ENCODE results near the gene ADAP1. TPM values are rescaled to one million over a fixed set of nuclear protein-coding genes. Genes with fewer than 3 reads are reported as not detected.

ADAP1 gene
- total RNA-seq, 4 donors from 2014 or later = 9.1 to 18.8 (median 9.9) TPM

DNA sequence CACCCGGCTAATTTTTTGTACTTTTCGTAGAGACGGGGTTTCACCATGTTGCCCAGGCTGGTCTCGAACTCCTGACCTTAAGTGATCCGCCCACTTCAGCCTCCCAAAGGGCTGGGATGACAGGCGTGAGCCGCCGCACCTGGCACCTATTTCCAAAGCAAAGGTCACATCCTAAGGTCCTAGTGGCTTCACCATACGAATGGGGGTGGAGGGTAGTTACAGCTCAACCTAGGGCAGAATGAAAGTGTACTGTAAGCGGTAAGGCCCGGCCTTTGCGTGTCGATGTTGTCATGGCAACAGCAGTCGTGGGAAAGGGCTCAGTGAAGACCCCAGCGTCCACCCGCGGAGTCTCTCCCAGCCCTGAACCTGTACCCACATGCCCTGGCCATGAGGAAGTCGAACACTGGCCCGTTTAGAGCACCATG is 22.4 kb upstream of the ADAP1 start:
- H3K4me3 ChIP-seq (ENCODE audit: low read depth, poor library complexity, severe bottlenecking) = no peak overlapping the region
- TF ChIP-seq, protein P1, sequence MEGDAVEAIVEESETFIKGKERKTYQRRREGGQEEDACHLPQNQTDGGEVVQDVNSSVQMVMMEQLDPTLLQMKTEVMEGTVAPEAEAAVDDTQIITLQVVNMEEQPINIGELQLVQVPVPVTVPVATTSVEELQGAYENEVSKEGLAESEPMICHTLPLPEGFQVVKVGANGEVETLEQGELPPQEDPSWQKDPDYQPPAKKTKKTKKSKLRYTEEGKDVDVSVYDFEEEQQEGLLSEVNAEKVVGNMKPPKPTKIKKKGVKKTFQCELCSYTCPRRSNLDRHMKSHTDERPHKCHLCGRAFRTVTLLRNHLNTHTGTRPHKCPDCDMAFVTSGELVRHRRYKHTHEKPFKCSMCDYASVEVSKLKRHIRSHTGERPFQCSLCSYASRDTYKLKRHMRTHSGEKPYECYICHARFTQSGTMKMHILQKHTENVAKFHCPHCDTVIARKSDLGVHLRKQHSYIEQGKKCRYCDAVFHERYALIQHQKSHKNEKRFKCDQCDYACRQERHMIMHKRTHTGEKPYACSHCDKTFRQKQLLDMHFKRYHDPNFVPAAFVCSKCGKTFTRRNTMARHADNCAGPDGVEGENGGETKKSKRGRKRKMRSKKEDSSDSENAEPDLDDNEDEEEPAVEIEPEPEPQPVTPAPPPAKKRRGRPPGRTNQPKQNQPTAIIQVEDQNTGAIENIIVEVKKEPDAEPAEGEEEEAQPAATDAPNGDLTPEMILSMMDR (IDR thresholded peaks at IDR 0.05) = no peak
- TF ChIP-seq POLR2A (IDR thresholded peaks at IDR 0.05) = no peak
- 81 to 83% methylated on average over 19 of the region's 19 CpGs for WGBS, 2 donors
- intact Hi-C loops (cut with DNase I; ENCODE audit: low total_unique reads) = no loop called here
- no peak for DNase-seq (ENCODE audit: low spot score in 2 of 2)

DNA sequence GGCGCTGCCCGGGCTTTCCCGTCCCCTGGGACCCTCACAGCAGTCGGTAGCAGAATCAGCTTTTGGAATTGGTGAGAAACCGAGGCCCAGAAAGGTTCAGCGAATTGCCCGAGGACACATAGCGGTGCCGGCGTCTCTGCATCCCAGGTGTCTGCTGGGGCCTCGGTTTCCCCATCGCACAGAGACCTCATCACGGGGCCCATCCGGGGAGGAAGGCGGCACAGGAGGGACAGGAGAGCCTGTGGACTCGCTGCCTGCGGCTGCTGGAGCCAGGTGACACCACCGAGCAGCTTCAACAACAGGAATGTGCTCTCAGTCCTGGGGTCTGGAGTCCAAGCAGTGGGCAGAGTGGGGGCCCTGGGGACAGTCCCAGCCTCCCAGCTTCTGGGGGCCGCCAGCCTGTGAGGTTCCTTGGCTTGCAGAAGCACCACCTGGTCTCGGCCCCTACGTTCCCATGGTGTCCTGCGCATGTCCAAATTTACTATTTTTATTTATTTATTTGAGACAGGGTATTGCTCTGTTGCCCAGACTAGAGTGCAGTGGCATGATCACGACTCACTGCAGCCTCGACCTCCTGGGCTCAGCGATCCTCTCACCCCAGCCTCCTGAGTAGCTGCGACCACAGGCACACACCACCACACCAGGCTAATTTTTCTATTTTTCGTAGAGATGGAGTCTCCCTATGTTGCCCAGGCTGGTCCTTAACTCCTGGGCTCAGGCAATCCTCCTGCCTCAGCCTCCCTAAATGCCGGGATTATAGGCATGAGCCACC is 21.4 kb upstream of the ADAP1 start:
- TF ChIP-seq, protein P1 (IDR thresholded peaks at IDR 0.05) = no peak
- DNase-seq (ENCODE audit: low spot score in 2 of 2) = no peak
- 55 to 62% methylated on average over 15 to 20 of the region's 28 CpGs for WGBS, 2 donors
- H3K4me3 ChIP-seq (ENCODE audit: low read depth, poor library complexity, severe bottlenecking) = no peak overlapping the region
- intact Hi-C loops (cut with DNase I; ENCODE audit: low total_unique reads) = no loop called here

- TF ChIP-seq, protein P1 (IDR thresholded peaks at IDR 0.05) = no peak
- TF ChIP-seq POLR2A (IDR thresholded peaks at IDR 0.05) = no peak
- intact Hi-C loops (cut with DNase I; ENCODE audit: low total_unique reads) = no loop called here
- DNase-seq (ENCODE audit: low spot score in 2 of 2) = peak; percentile 84 to 96
- 0% methylated on average over 16 to 22 of the region's 78 CpGs for WGBS, 2 donors
- peak within 1 kb of the TSS; percentile 87 for H3K4me3 ChIP-seq (ENCODE audit: low read depth, poor library complexity, severe bottlenecking)
These were observed 20.6 kb upstream of the ADAP1 start, which contains the start of gene COX19 for GRCh38 chr7:974820-975681. COX19 (minus strand) TSS chr7:975549; CDS start chr7:975509, 40 bp downstream.

DNA sequence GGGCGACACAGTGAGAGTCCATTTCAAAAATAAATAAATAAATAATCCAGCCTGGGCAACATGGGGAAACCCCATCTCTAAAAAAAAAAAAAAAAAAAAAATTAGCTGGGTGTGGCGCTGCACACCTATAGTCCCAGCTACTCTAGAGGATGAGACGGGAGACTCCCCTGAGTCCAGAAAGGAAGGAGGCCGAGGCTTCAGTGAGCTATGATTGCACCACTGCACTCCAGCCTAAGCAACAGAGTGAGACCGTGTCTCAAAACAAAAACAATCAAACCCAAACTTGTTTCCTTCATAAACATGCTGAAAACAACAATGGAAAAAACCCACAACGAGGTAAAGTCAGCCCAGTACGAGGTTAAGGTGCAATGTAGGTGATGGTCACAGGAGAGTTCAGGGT is 19.7 kb upstream of the ADAP1 start:
- intact Hi-C loops (cut with DNase I; ENCODE audit: low total_unique reads) = no loop called here
- DNase-seq (ENCODE audit: low spot score in 2 of 2) = no peak
- 18 to 23% methylated on average over 7 of the region's 7 CpGs for WGBS, 2 donors
- H3K4me3 ChIP-seq (ENCODE audit: low read depth, poor library complexity, severe bottlenecking) = no peak overlapping the region
- TF ChIP-seq, protein P1 (IDR thresholded peaks at IDR 0.05) = no peak
- no peak for TF ChIP-seq POLR2A (IDR thresholded peaks at IDR 0.05)

DNA sequence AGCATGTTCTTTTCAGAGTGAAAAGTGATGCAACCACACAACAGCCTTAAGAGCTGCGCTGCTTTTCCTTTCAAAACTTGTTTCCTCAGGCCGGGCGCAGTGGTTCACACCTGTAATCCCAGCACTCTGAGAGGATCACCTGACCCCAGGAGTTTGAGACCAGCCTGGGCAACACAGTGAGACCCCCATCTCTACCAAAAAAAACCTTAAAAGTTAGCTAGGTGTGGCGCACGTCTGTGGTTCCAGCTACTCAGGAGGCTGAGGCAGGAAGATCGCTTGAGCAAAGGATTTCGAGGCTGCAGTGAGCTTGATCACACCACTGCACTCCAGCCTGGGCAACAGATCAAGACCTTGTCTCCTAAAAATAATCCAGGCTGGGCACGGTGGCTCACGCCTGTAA is 18.8 kb upstream of the ADAP1 start:
- no peak for DNase-seq (ENCODE audit: low spot score in 2 of 2)
- H3K4me3 ChIP-seq (ENCODE audit: low read depth, poor library complexity, severe bottlenecking) = no peak overlapping the region
- WGBS, 2 donors = 83 to 86% methylated on average over 9 of the region's 9 CpGs
- intact Hi-C loops (cut with DNase I; ENCODE audit: low total_unique reads) = no loop called here
- no peak for TF ChIP-seq POLR2A (IDR thresholded peaks at IDR 0.05)
- TF ChIP-seq, protein P1 (IDR thresholded peaks at IDR 0.05) = no peak

All from lower leg skin (tissue), 4 donors.